GM12801 (cell line): ENCODE data around the gene ARHGAP23.

ENCODE experiments used
- TF ChIP-seq, protein P1 (sequence below): IDR thresholded peaks from one replicate; pipeline ENCODE4 v1.5.1; 2011; ENCODE audit warnings: control low read depth; ENCODE audit not compliant: insufficient read length; ENCODE audit errors: extremely low read depth

The ARHGAP23 gene

DNA sequence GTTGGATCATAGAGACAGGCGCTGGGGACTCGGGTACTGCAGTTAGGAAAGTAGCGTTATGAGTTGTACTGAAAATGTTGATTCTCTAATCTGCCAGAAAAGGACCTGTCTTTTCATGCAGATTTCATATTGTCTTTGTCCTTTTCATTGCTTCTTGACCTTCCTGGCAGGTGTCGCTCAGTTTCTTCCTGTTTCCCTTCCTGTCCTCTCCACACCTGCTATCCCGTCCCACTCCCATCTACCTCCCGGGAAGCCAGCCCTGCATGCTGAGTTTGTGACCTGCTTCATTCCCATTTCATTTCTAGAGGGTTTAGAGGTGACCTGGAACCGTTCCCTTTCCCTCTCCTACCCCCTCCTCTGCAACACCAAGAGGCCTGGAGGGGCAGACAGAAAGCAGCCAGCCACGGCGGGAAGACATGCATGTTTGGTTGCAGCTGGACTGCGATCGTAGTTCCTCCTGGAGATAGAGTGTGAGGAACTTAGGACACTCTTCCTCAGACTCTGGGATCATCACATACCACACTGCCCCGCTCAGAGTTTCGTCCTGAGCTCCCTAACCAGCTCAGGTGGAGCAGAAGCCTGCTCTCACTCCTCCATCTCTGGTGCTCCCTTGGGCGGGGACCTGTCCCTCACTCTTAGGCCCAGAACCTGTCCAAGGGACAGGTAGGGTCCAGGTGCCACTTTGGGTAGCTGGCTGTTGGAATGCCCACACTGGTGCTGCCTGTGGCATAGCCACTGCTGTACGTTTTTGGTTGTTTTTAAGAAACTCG, 23.9 kb upstream of the ARHGAP23 start:
- TF ChIP-seq, protein P1, sequence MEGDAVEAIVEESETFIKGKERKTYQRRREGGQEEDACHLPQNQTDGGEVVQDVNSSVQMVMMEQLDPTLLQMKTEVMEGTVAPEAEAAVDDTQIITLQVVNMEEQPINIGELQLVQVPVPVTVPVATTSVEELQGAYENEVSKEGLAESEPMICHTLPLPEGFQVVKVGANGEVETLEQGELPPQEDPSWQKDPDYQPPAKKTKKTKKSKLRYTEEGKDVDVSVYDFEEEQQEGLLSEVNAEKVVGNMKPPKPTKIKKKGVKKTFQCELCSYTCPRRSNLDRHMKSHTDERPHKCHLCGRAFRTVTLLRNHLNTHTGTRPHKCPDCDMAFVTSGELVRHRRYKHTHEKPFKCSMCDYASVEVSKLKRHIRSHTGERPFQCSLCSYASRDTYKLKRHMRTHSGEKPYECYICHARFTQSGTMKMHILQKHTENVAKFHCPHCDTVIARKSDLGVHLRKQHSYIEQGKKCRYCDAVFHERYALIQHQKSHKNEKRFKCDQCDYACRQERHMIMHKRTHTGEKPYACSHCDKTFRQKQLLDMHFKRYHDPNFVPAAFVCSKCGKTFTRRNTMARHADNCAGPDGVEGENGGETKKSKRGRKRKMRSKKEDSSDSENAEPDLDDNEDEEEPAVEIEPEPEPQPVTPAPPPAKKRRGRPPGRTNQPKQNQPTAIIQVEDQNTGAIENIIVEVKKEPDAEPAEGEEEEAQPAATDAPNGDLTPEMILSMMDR, result no peak

DNA sequence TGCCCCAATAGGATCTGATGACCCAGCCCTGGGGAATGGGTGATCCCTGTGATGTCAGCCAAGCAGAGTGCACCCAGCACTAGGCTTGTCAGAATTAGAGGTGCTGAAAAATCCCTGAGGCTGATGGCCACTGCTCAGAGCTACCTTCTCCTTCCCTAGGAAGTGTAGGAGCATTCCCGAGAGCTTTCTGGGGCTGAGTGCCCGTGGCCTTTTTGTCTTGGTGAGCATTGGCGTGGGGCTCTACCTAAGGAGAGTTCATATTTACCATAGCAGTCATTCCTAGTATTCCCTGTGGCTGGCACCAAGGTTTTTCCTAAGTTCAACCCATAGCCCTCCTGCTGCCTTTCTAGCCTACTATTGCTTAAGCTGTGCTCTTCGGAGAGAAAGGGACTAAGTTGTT, 22.6 kb upstream of the ARHGAP23 start:
- TF ChIP-seq, protein P1, result no peak

GRCh38 chr17:38410201-38410600, 18.1 kb upstream of the ARHGAP23 start:
- TF ChIP-seq, protein P1, result no peak

- TF ChIP-seq, protein P1, result no peak
Measured at GRCh38 chr17:38415250-38416194, 12.7 kb upstream of the ARHGAP23 start.

GRCh38 chr17:38416840-38417209, 11.4 kb upstream of the ARHGAP23 start:
- TF ChIP-seq, protein P1, result no peak

DNA sequence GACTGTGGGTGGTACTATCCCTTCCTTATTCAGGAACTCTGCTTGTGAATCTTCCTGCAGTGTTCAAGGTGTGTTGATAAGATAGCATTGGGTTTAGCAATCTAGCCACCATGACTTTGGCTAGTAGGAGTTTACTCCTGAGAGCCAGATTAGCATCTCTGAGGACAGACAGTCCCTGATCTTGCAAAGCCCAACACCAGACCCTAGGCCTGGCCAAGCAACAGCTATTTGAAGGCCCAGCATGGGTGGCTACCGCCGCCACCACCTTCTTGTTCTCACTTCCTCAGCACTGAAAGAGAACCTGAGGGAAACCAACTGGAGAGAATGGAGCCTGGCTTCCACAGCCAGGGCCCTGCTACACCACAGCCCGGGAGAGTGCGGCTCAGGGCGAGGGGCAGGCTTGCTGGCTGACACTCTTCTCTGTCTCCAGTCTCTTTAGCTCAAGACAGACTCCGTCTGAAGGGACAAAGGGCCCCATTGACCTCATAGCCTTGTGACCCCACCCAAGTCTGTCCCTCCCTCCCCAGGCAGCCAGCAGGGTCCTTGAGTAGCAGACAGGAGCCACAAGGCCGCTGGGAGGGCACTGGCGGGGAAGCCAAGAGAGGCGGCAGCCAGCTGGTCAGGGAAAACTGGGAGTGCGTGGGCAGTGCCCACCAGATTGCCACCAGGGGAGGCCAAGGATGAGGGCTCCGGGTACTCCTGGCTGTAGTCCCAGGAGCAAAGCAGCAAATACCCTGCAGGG, 10.9 kb upstream of the ARHGAP23 start:
- TF ChIP-seq, protein P1, result no peak
